Erythroblast (primary cell): ENCODE results near the gene RTP5.
"Not testable (repeated sequence)": the region's sequence is repeated elsewhere in the genome, so short reads cannot be mapped to it uniquely, and the experiment has no call there.

ENCODE experiments used
- DNase-seq, 2 experiments: peaks; one replicate each; lab custom pipeline; 2025; lab: John Stamatoyannopoulos, UW
- GATA1 ChIP-seq: IDR thresholded peaks from 2 replicates; pipeline ENCODE4 v1.6.1; 2011; ENCODE audit warnings: low read depth, mild to moderate bottlenecking, control low read depth, low read length, moderate library complexity
- POLR2A ChIP-seq: IDR thresholded peaks from 2 replicates; pipeline ENCODE4 v1.6.1; 2011; ENCODE audit warnings: mild to moderate bottlenecking, low read length

The RTP5 gene

GRCh38 chr2:241898463-241899270 lies 29.1 kb downstream of the RTP5 start:
- no peak for DNase-seq
- TF ChIP-seq GATA1 (no peak), POLR2A (no peak)

- TF ChIP-seq POLR2A (no peak), GATA1 (no peak)
- DNase-seq = no peak
Measured at GRCh38 chr2:241900251-241901017, 30.9 kb downstream of the RTP5 start.

GRCh38 chr2:241901018-241901380 lies 31.5 kb downstream of the RTP5 start:
- no peak for TF ChIP-seq GATA1
- no peak for TF ChIP-seq POLR2A
- DNase-seq = no peak

GRCh38 chr2:241901500-241902351 lies 32.2 kb downstream of the RTP5 start:
- no peak for DNase-seq
- TF ChIP-seq POLR2A (no peak), GATA1 (no peak)

GRCh38 chr2:241902357-241902991 lies 32.9 kb downstream of the RTP5 start:
- TF ChIP-seq POLR2A (no peak), GATA1 (no peak)
- no peak for DNase-seq

- no peak for DNase-seq
- TF ChIP-seq GATA1 = no peak
- TF ChIP-seq POLR2A = no peak
Measured at GRCh38 chr2:241903121-241904010, 33.8 kb downstream of the RTP5 start.

GRCh38 chr2:241904011-241904718 lies 34.6 kb downstream of the RTP5 start:
- no peak for DNase-seq
- TF ChIP-seq GATA1 = no peak
- TF ChIP-seq POLR2A = no peak

- TF ChIP-seq POLR2A = no peak
- no peak for TF ChIP-seq GATA1
- no peak for DNase-seq
Measured at GRCh38 chr2:241904791-241905710, 35.5 kb downstream of the RTP5 start.

GRCh38 chr2:241905716-241906377 lies 36.3 kb downstream of the RTP5 start:
- no peak for TF ChIP-seq POLR2A
- TF ChIP-seq GATA1 = no peak
- DNase-seq = no peak

- not testable (repeated sequence) for DNase-seq
Measured at GRCh38 chr2:241906378-241906770, 36.8 kb downstream of the RTP5 start.
